Activated T-cell treated with anti-CD3 and anti-CD28 coated beads for 4 hours (primary cell): ENCODE measurements around the gene LMO1.

Experiments used
- DNase-seq: peaks from one replicate; pipeline ENCODE4 v3.0.0-alpha.2; 2020

The LMO1 gene

DNA sequence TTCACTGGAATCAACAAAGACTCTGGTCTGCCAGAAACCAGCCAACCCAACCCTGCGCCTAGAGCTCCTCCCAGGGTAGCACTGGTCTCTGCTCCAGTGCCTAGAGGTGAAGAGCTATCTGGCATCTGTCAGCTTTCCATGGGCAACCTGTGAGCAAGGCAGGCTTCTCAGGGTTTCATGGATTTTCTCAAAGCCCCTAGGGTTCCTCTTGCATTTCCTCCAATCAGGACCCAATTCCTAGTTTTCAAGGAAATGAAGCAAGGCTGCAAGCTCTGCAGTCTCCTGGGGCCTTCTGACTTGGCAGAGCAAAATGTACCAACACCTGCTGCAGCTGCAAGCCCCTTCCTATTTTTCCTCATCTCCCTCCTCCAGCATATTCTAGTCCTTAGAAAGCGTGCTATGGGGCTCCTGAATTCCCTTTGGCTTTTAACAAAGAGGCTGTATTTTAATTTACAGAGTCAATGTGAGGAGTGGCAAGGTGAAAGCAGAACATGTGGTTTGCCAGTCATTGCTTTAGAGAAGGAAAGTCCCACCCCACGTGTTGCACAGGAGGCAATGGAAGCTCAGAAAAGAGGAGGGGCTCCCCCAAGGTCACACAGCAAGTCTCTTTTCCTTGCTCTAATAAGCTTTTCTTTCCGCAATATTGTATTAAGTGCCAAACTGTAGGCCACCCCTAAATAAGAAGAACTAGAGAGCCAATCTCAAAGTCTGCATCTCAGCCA is 61.9 kb downstream of the LMO1 start:
- no peak for DNase-seq

DNA sequence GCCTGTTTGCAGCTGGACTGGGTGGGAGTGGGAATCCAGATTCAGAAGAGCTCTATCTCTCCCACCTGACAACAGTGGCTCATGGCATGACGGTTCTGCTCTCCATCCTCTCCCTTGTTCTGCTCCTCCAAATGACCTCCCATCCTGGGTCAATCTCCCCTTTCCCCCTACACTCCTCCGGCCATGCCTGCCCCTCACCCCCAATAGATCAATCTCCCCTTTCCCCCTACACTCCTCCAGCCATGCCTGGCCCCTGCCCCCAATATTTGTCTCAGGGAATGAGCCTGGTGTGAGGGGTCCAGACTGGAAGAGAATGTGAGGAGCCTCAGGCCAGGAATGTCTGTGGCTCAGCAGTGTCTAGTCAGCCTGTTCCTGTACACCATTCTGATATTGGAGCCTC is 64.0 kb downstream of the LMO1 start:
- no peak for DNase-seq

DNA sequence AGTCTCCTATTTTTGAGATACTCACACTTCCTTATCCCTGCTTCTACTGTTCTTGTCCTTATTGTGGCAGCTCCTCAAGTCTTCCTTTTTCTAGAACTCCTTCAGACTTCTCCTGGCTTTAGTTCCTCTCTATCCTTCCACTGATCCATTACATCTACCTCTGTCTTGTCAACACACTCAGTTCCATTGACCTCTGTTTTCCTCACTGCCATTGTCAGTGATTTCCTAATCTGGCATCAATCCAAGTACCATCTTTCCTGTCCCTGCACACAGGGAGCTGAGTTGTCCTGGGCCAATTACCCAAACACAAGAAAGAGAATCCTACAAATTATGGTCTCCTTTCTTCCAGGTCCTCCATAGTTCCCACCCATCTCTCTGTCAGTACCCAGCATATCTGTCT is 66.9 kb downstream of the LMO1 start:
- no peak for DNase-seq

DNA sequence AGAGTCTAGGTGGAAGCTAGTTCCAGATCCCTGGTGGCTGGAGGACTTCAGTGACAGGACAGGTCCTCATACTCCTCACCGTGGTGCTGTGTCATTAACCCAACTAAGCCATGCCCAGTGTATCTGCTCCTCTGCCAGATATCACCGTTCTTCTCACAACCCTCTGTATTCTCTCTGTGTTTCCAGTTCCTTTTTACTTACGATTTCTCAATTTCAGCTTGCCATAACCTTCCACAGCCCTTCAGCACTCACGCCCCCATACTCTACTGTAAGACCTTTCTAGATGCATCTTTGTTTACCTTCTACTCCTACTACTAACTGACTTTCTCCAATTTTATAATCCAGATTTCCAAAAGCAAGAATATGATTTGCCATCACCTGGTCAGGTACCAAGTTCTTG is 68.7 kb downstream of the LMO1 start:
- DNase-seq = no peak

DNA sequence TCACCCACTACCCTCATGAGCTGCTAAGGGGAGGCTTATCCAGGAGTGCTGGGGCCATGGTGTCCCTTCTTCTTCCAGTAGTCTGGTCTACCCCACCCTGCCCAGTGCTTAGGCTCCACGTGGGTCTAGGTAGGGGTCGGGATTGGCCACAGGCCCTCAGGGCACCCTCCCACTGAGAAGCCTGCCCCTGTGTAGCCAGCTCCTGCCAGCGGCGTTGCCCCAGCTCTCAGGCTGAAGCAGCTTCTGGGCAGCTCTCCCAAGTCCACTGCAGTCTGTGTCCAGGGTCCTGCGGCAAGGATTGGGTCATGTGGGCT is 70.8 kb downstream of the LMO1 start:
- DNase-seq = no peak

DNA sequence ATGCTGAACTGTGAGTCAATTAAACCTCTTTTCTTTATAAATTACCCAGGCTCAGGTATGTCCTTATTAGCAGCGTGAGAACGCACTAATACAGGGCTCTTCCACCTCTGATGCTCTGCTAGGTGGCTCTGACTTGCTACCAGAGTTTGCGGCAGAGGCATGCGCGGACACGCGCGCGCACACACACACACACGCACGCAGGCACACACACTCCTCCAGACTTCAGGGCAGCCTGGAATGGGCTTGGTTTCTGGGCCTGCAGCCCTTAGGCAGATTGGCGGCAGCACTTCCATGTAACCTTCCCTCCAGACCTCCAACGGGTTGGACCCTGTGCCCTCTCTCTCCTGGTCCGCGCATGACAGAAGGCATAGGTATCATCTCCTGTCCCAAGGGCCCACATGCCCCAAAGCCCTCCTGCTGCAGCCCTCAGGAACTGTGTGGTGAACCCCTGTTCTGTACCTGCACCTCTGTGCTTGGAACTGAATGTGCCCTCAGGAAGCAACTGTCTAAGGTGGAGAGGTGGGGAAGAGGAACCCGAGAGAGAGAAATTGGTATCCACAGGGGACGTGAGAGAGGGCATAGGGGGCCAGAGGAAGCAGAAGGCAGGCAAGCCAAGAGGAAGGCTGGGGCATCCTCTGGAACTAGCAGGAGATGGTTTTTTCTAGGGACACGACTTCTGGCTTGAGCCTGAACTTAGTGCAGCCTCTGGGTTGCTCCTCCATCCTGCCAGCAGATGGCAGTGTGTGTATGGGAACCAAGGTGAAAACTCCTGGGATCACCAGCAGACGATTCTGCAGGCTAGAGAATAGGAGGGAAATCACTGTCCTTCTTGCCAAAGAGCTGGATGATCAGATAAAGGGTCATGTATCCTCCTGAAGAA is 71.4 kb downstream of the LMO1 start:
- DNase-seq = peak; percentile 5

DNA sequence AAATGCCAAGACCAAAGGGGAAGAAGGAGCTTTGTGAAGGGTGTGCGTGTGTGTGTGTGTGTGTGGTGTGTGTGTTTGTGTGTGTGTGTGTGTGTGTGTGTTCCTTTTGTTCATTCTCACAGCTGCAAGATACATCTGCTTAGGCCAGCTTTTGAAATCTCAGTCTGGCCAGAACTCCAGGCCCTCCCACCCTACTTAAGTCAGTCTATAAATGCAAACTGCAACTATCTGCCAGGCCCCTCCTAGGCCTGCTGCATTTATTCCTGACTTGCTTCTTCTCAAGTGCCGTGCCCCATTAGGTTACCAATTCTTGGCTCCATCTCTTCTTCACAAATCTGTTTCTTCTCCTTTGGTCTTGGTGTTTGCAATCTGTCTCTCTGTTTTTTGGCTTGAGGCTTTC is 73.2 kb downstream of the LMO1 start:
- no peak for DNase-seq

DNA sequence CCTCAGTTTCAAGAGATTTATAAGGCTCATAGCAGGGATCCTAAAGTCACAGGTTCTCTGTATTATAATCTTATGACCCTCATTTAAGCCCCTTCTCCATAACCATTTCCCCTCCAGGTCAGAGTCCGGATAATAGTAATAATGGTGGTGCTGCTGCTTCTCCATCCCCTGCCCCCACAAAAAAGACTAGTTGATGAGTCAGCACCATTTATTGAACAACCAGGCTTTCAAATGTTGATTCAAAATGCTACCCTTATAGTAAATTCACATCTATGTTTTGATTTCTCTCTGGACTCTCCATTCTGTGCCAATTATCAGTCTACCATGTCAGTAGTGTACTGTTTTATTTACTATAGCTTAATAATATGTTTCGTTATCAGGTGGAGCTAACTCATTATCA is 77.2 kb downstream of the LMO1 start:
- no peak for DNase-seq

DNA sequence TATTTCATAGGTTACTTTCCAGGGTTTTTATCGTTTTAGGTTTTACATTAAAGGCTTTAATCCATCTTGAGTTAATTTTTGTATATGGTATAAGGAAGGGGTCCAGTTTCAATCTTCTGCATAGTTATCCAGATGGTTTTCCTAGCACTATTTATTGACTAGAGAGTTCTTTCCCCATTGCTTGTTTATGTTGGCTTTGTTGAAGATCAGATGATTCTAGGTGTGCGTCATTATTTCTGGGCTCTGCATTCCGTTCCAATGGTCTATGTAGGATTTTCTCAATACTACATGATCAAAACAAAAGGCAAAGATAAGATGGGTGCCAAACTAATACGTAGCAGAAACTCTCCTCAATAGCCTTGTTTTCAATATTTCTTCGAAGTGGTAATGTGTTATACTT is 80.6 kb downstream of the LMO1 start:
- no peak for DNase-seq

DNA sequence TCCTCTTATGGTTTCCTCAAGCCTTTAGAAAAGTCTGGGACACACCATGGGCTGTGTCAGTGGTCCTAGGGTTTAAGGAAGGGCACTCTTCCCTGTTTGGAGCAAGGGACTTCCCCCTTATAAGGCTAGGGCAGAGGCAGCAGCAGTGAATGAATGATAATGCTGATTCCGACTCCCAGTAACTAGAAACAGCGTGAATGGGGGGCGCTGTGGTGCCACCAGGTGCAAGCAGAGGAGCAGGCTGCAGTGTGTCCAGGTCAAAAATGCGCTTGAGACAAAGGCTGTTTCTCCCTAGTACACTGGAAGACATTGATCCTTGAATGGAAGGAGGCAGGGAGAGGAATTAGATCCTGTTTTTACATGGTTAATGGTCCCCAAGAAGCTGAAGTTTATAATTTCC is 83.2 kb downstream of the LMO1 start:
- DNase-seq = no peak

DNA sequence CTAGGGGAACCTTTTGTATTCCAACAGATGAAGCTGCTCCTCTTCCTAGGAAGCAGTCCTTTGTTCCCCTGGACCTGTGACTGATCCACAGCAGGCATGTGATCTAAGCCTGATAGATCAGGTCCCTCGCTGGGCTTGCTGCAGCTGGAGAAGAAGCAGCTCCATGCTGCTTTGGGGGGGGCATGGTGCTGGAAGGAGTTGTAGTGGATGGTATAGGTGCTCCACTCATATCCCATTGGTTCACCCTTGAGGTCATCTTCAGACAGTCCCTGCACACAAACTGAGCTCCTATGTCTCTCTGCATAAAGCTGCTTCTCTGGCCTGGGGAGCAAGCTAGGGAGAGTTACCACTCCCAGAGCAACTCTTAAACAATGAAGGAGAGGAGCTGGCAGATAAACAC is 85.4 kb downstream of the LMO1 start:
- no peak for DNase-seq

DNA sequence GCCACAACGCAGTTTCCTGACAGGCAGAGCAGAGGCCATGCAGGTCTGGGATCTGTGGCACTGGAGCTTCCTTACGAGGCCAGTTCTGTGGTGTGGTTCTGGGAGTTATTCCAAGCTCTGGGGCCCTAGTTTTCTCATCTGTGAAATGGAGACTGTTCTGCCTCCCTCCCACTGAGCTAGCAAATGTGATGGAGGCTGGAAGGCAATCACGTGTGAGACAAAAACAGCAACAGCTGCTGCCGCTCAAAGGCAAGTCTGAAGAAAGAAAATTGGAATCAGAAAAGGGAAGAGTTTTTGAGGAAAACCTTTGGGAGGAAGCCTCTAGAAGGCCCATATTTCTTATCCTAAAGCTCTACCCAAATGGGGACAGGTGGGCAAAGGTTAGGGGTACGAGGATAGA is 86.5 kb downstream of the LMO1 start:
- DNase-seq = no peak
